SK-N-SH (cell line): ENCODE data around the gene DHRS1.

Experiments
- JUND ChIP-seq: IDR thresholded peaks from 2 replicates; pipeline ENCODE4 v1.4.0; 2012
- REST ChIP-seq: IDR thresholded peaks from 2 replicates; pipeline ENCODE4 v1.6.1; 2012; ENCODE audit warnings: mild to moderate bottlenecking, low read depth, low read length, moderate library complexity

- no peak for TF ChIP-seq JUND
- TF ChIP-seq REST, result no peak
These were observed 43.3 kb upstream of the DHRS1 start for GRCh38 chr14:24342889-24343288.
